Measurements from ENCODE around the gene ABCC4.

ABCC4 gene

GRCh38 chr13:95075506-95075905 lies 225.7 kb downstream of the ABCC4 start:
- in situ Hi-C loops (cut with MboI; ENCODE audit: low sequenced_read_pairs) = no loop called here

GRCh38 chr13:95074820-95075219 lies 226.4 kb downstream of the ABCC4 start:
- in situ Hi-C loops (cut with MboI; ENCODE audit: low sequenced_read_pairs) = no loop called here

- in situ Hi-C loops (cut with MboI; ENCODE audit: low sequenced_read_pairs) = no loop called here
Observed at GRCh38 chr13:95073747-95074311, 227.4 kb downstream of the ABCC4 start.

GRCh38 chr13:95067303-95067702 lies 233.9 kb downstream of the ABCC4 start:
- in situ Hi-C loops (cut with MboI; ENCODE audit: low sequenced_read_pairs) = no loop called here

GRCh38 chr13:95060014-95060519 lies 241.2 kb downstream of the ABCC4 start:
- in situ Hi-C loops (cut with MboI; ENCODE audit: low sequenced_read_pairs) = no loop called here

- in situ Hi-C loops (cut with MboI; ENCODE audit: low sequenced_read_pairs) = no loop called here
Observed at GRCh38 chr13:95059306-95059705, 241.9 kb downstream of the ABCC4 start.

GRCh38 chr13:95058680-95059079 lies 242.6 kb downstream of the ABCC4 start:
- in situ Hi-C loops (cut with MboI; ENCODE audit: low sequenced_read_pairs) = no loop called here

GRCh38 chr13:95056266-95056665 lies 245.0 kb downstream of the ABCC4 start:
- in situ Hi-C loops (cut with MboI; ENCODE audit: low sequenced_read_pairs) = no loop called here

- in situ Hi-C loops (cut with MboI; ENCODE audit: low sequenced_read_pairs) = no loop called here
Observed at GRCh38 chr13:95050800-95051615, 250.2 kb downstream of the ABCC4 start.

- in situ Hi-C loops (cut with MboI; ENCODE audit: low sequenced_read_pairs) = no loop called here
Observed at GRCh38 chr13:95049772-95050171, 251.5 kb downstream of the ABCC4 start.

- in situ Hi-C loops (cut with MboI; ENCODE audit: low sequenced_read_pairs) = no loop called here
Observed at GRCh38 chr13:95044452-95045205, 256.6 kb downstream of the ABCC4 start.

- in situ Hi-C loops (cut with MboI; ENCODE audit: low sequenced_read_pairs) = no loop called here
Observed at GRCh38 chr13:95039415-95039814, 261.8 kb downstream of the ABCC4 start.

- in situ Hi-C loops (cut with MboI; ENCODE audit: low sequenced_read_pairs) = no loop called here
Observed at GRCh38 chr13:95038949-95039348, 262.3 kb downstream of the ABCC4 start.

GRCh38 chr13:95035311-95036109 lies 265.7 kb downstream of the ABCC4 start:
- in situ Hi-C loops (cut with MboI; ENCODE audit: low sequenced_read_pairs) = no loop called here

- in situ Hi-C loops (cut with MboI; ENCODE audit: low sequenced_read_pairs) = no loop called here
Observed at GRCh38 chr13:95033890-95034289, 267.4 kb downstream of the ABCC4 start.

GRCh38 chr13:95032121-95032520 lies 269.1 kb downstream of the ABCC4 start:
- in situ Hi-C loops (cut with MboI; ENCODE audit: low sequenced_read_pairs) = no loop called here

- in situ Hi-C loops (cut with MboI; ENCODE audit: low sequenced_read_pairs) = no loop called here
Observed at GRCh38 chr13:95030821-95031343, 270.4 kb downstream of the ABCC4 start.

- in situ Hi-C loops (cut with MboI; ENCODE audit: low sequenced_read_pairs) = no loop called here
Observed at GRCh38 chr13:95027638-95028037, 273.6 kb downstream of the ABCC4 start.

GRCh38 chr13:95025116-95025515 lies 276.1 kb downstream of the ABCC4 start:
- in situ Hi-C loops (cut with MboI; ENCODE audit: low sequenced_read_pairs) = no loop called here

- in situ Hi-C loops (cut with MboI; ENCODE audit: low sequenced_read_pairs) = no loop called here
Observed at GRCh38 chr13:95023405-95023804, 277.8 kb downstream of the ABCC4 start.
